ENCODE measurements around the gene VSTM2L. TPM values are rescaled to one million over a fixed set of nuclear protein-coding genes. Genes with fewer than 3 reads are reported as not detected.

VSTM2L gene
- total and polyA plus RNA-seq, 12 donors = 1.8 to 17.2 (median 8.9) TPM

GRCh38 chr20:37983286-37983685 is 80.4 kb downstream of the VSTM2L start:
- intact Hi-C loops (cut with DNase I) = loop anchor here in 1 of 10 donors (10.0 kb wide), 1 partner anchor 288 kb away; the partner anchor contains the start of gene CTNNBL1
- 93 to 94% methylated on average over 13 of the region's 13 CpGs for WGBS, 2 donors
- no peaks in the 10 kb centered on the region for H3K27me3 ChIP-seq
- H3K9me3 ChIP-seq = no peaks in the 10 kb centered on the region
- peaks cover 16 to 46% (median 29%) of the 10 kb centered on the region in 9 donors for H3K4me1 ChIP-seq
- ATAC-seq = no peak
- H3K27ac ChIP-seq = peak overlapping the region in 2 of 10 donors; percentile 68 to 71
- no peak overlapping the region for H3K4me3 ChIP-seq
- TF ChIP-seq, protein P1, sequence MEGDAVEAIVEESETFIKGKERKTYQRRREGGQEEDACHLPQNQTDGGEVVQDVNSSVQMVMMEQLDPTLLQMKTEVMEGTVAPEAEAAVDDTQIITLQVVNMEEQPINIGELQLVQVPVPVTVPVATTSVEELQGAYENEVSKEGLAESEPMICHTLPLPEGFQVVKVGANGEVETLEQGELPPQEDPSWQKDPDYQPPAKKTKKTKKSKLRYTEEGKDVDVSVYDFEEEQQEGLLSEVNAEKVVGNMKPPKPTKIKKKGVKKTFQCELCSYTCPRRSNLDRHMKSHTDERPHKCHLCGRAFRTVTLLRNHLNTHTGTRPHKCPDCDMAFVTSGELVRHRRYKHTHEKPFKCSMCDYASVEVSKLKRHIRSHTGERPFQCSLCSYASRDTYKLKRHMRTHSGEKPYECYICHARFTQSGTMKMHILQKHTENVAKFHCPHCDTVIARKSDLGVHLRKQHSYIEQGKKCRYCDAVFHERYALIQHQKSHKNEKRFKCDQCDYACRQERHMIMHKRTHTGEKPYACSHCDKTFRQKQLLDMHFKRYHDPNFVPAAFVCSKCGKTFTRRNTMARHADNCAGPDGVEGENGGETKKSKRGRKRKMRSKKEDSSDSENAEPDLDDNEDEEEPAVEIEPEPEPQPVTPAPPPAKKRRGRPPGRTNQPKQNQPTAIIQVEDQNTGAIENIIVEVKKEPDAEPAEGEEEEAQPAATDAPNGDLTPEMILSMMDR (IDR thresholded peaks at IDR 0.05) = no peak
- DNase-seq = no peak
- H3K36me3 ChIP-seq = peaks cover 0 to 45% (median 7%) of the 10 kb centered on the region in 9 donors

DNA sequence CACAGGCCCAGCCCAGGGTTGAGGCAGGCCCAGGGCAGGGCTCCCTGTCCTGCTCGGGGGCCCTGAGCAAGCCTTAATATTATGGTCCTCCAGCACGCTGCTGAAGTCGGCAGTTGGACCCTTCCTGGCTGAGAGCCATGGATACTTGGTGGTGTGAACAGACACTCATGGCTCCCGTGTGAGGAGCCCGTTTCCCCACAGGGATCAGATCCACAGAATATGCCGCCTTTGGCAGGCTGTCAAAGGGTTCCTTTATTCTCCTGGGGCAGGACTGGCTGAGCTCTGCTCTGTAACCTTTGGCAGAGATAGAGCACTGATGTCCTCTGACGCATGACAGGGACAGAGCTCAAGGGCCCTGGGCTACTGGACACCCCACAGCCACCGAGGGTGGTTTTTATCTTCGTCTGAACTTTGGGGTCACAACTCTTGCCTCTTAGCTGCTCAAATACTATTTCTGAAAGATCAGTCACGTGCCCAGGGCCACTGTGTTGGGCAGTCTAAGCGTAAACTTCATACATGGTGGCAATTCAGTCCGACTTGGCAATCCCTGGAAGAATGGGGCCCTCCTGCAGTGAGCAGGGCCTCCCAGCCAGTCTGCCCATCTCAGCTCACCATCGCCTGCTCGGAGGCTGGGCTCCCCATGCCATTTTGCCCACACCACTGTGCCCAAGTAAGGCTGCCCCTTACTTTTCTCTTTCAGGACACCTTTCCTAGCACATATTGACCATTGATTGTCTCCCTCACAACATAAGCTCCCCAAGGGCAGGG is 81.3 kb downstream of the VSTM2L start:
- Histone ChIP-seq H3K36me3 (peaks cover 0 to 51% (median 7%) of the 10 kb centered on the region in 9 donors), H3K27me3 (no peaks in the 10 kb centered on the region), H3K4me3 (no peak overlapping the region), H3K9me3 (no peaks in the 10 kb centered on the region), H3K27ac (peak overlapping the region in 9 of 10 donors; percentile 20 to 88 (median 68)), H3K4me1 (peaks cover 22 to 55% (median 34%) of the 10 kb centered on the region in 9 donors)
- WGBS, 2 donors = 47 to 56% methylated on average over 14 of the region's 14 CpGs
- intact Hi-C loops (cut with DNase I) = loop anchor here in 1 of 10 donors (10.0 kb wide), 1 partner anchor 289 kb away; the partner anchor contains the start of gene CTNNBL1
- DNase-seq (peak; percentile 25 to 30), ATAC-seq (peak in 7 of 8 donors; percentile 9 to 86 (median 53))
- TF ChIP-seq, protein P1 (IDR thresholded peaks at IDR 0.05) = no peak

- intact Hi-C loops (cut with DNase I) = loop anchor here in 3 of 10 donors (2.0 to 10.0 kb wide), 3 partner anchors 84 to 291 kb away; partner anchors contain the start of genes VSTM2L (in 2 of the 3) and CTNNBL1 (in 1 of the 3)
- Histone ChIP-seq H3K27ac (peak overlapping the region; percentile 1 to 88 (median 80)), H3K4me3 (no peak overlapping the region), H3K4me1 (peaks cover 36 to 75% (median 54%) of the 10 kb centered on the region in 9 donors), H3K9me3 (no peaks in the 10 kb centered on the region), H3K36me3 (peaks cover 0 to 55% (median 7%) of the 10 kb centered on the region in 9 donors), H3K27me3 (no peaks in the 10 kb centered on the region)
- WGBS, 2 donors = 54 to 71% methylated on average over 9 of the region's 9 CpGs
- ATAC-seq = no peak
- TF ChIP-seq, protein P1 (IDR thresholded peaks at IDR 0.05) = no peak
- no peak for DNase-seq
Observed at GRCh38 chr20:37986044-37986858, 83.3 kb downstream of the VSTM2L start.
